ENCODE results near the gene HMGB4. TPM values are rescaled to one million over a fixed set of nuclear protein-coding genes. Genes with fewer than 3 reads are reported as not detected.

Gene HMGB4
- total RNA-seq: not detected in 2 replicates

GRCh38 chr1:33863779-33864178 lies at the start of gene HMGB4:
Gene HMGB4, plus strand, starts transcription at chr1:33864079. Its CDS starts 113 bp downstream, at chr1:33864192.

